HepG2 (cell line): ENCODE data around the gene DCTN3. TPM values are rescaled to one million over a fixed set of nuclear protein-coding genes. Genes with fewer than 3 reads are reported as not detected.

Experiments
- AGO2 ChIP-seq: fragments of 200-400 bp; formaldehyde crosslinking; optimal IDR thresholded peaks from 2 replicates; pipeline ENCODE3; 2017; ENCODE audit warnings: mild to moderate bottlenecking, low read depth, low read length, moderate library complexity
- DNMT1 ChIP-seq: sonication (generic); formaldehyde crosslinking; IDR thresholded peaks from 2 replicates; pipeline ENCODE4 v1.5.1; 2020; ENCODE audit warnings: mild to moderate bottlenecking, missing genetic modification reagents
- FOSL1 ChIP-seq: sonication (generic); formaldehyde crosslinking; IDR thresholded peaks from 2 replicates; pipeline ENCODE4 v1.9.0; 2021; ENCODE audit warnings: missing genetic modification reagents, borderline replicate concordance
- GTF3A ChIP-seq: sonication (generic); formaldehyde crosslinking; conservative IDR thresholded peaks from 2 replicates; pipeline ENCODE4 v1.4.0; 2020; ENCODE audit warnings: mild to moderate bottlenecking, missing genetic modification reagents
- MTA1 ChIP-seq: sonication (generic); formaldehyde crosslinking; IDR thresholded peaks from 2 replicates; pipeline ENCODE4 v1.4.0; 2020; ENCODE audit warnings: missing genetic modification reagents, mild to moderate bottlenecking, borderline replicate concordance
- NFATC3 ChIP-seq: sonication (generic); formaldehyde crosslinking; IDR thresholded peaks from 2 replicates; pipeline ENCODE4 v1.5.1; 2020; ENCODE audit warnings: mild to moderate bottlenecking, missing genetic modification reagents
- SP2 ChIP-seq: sonication (generic); formaldehyde crosslinking; IDR thresholded peaks from 2 replicates; pipeline ENCODE4 v1.5.1; 2020; ENCODE audit warnings: mild to moderate bottlenecking, missing genetic modification reagents
- ZFP37 ChIP-seq: sonication (generic); formaldehyde crosslinking; IDR thresholded peaks from 2 replicates; pipeline ENCODE4 v1.4.0; 2020; ENCODE audit warnings: missing genetic modification reagents, borderline replicate concordance
- ZFX ChIP-seq: sonication (generic); formaldehyde crosslinking; IDR thresholded peaks from 2 replicates; pipeline ENCODE4 v1.4.0; 2020; ENCODE audit warnings: mild to moderate bottlenecking, low read depth, missing genetic modification reagents, moderate library complexity
- ZKSCAN5 ChIP-seq: sonication (generic); formaldehyde crosslinking; IDR thresholded peaks from 2 replicates; pipeline ENCODE4 v1.5.1; 2020; ENCODE audit warnings: mild to moderate bottlenecking, missing genetic modification reagents
- ZNF180 ChIP-seq: sonication (generic); formaldehyde crosslinking; IDR thresholded peaks from 2 replicates; pipeline ENCODE4 v1.4.0; 2020; ENCODE audit warnings: low read depth, missing genetic modification reagents, borderline replicate concordance
- ZNF253 ChIP-seq: sonication (generic); formaldehyde crosslinking; IDR thresholded peaks from 2 replicates; pipeline ENCODE4 v1.8.0; 2022; ENCODE audit warnings: mild to moderate bottlenecking, missing genetic modification reagents, borderline replicate concordance
- ZNF407 ChIP-seq: sonication (generic); formaldehyde crosslinking; IDR thresholded peaks from one replicate; pipeline ENCODE4 v1.5.1; 2020; ENCODE audit warnings: mild to moderate bottlenecking, missing genetic modification reagents; ENCODE audit errors: not compliant biosample characterization
- ZNF496 ChIP-seq: sonication (generic); formaldehyde crosslinking; IDR thresholded peaks from 2 replicates; pipeline ENCODE4 v1.8.1; 2023; ENCODE audit warnings: mild to moderate bottlenecking, moderate library complexity, missing genetic modification reagents; ENCODE audit not compliant: insufficient replicate concordance
- ZNF737 ChIP-seq: sonication (generic); formaldehyde crosslinking; IDR thresholded peaks from 2 replicates; pipeline ENCODE4 v1.5.0; 2020; ENCODE audit warnings: missing genetic modification reagents, mild to moderate bottlenecking, borderline replicate concordance
- ZSCAN21 ChIP-seq: sonication (generic); formaldehyde crosslinking; IDR thresholded peaks from 2 replicates; pipeline ENCODE4 v1.8.0; 2022; ENCODE audit warnings: mild to moderate bottlenecking, missing genetic modification reagents, moderate library complexity, borderline replicate concordance
- polyA plus RNA-seq, 8 experiments: library from polyadenylated mRNA; depleted of rRNA in 3 of 8; stranded (reverse) in 7 of 8; unstranded in 1 of 8; fragments of >200 nt; fragmentation: Illumina TruSeq in 4 of 8; extraction: Trizol in 4 of 8; gene quantifications; 2 replicates each; pipeline versions ENCODE4 v1.2.1 to v1.2.3, GENCODE V29; 2011 to 2016; ENCODE audit warnings: low read depth in 4 of 8, missing spikeins in 1 of 8, mixed read lengths in 1 of 8; ENCODE audit not compliant: insufficient read depth in 1 of 8
- total RNA-seq, 5 experiments: library from RNA; depleted of rRNA; stranded (reverse); fragments of >200 nt; fragmentation: Illumina TruSeq; extraction: Trizol; gene quantifications; 2 replicates each; pipeline ENCODE4 v1.2.3, GENCODE V29; 2016; ENCODE audit warnings: low read depth in 1 of 5
- TF ChIP-seq, protein P1 (sequence below): sonication (generic); formaldehyde crosslinking; conservative IDR thresholded peaks from 2 replicates; pipeline ENCODE4 v1.8.1; 2023; ENCODE audit warnings: missing genetic modification reagents

The DCTN3 gene
- total and polyA plus RNA-seq, 2 of the 13 experiments (the other 11 are each of a cell fraction or from before 2014, with no cell fraction given) = 27.4 to 34.5 TPM

DNA sequence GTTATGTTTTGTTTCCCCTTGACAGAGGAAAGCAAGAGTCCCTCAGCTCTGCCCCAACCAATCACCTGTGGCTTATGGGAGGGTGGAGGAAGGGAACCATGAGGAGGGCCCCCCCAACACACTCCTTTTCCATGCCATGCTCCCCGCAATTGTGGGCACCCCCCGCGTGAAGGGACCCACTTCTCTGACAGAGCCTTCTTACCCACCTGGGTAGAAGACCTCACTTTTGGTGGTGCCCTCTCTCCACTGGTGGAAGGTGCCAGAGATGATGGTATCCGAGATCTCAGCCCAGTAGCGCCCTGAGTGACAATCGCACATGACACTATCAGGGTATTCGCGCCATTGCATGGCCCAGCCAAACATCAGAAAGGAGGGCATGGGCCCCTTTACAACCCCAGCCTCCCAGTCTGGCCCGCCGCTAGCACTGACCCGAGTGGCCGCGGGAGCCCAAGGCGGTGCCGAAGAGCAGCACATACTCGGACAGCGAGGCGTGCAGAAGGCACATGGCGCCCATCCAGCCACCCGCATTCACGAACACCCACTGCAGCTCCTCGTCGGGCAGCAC lies 16.6 kb upstream of the DCTN3 start (continued):
- TF ChIP-seq ZNF407 (CRISPR knock-in tag) (no peak), ZNF180 (CRISPR knock-in tag) (no peak; the same call in 1 of the 2 replicates), ZFP37 (no peak; the same call in 1 of the 2 replicates), DNMT1 (CRISPR knock-in tag) (no peak), FOSL1 (CRISPR knock-in tag) (no peak), GTF3A (no peak), ZSCAN21 (CRISPR knock-in tag) (no peak), ZNF737 (CRISPR knock-in tag) (no peak), ZKSCAN5 (CRISPR knock-in tag) (no peak), AGO2 (no peak), NFATC3 (CRISPR knock-in tag) (peak; percentile 74; the same call in 1 of the 2 replicates), ZNF496 (no peak), MTA1 (CRISPR knock-in tag) (no peak), SP2 (CRISPR knock-in tag) (no peak), ZNF253 (CRISPR knock-in tag) (peak; percentile 34; the same call in 1 of the 2 replicates), ZFX (CRISPR knock-in tag) (no peak)
- TF ChIP-seq, protein P1, sequence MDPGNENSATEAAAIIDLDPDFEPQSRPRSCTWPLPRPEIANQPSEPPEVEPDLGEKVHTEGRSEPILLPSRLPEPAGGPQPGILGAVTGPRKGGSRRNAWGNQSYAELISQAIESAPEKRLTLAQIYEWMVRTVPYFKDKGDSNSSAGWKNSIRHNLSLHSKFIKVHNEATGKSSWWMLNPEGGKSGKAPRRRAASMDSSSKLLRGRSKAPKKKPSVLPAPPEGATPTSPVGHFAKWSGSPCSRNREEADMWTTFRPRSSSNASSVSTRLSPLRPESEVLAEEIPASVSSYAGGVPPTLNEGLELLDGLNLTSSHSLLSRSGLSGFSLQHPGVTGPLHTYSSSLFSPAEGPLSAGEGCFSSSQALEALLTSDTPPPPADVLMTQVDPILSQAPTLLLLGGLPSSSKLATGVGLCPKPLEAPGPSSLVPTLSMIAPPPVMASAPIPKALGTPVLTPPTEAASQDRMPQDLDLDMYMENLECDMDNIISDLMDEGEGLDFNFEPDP (CRISPR knock-in tag) = no peak
